ENCODE measurements around the gene FMNL3.

The FMNL3 gene

DNA sequence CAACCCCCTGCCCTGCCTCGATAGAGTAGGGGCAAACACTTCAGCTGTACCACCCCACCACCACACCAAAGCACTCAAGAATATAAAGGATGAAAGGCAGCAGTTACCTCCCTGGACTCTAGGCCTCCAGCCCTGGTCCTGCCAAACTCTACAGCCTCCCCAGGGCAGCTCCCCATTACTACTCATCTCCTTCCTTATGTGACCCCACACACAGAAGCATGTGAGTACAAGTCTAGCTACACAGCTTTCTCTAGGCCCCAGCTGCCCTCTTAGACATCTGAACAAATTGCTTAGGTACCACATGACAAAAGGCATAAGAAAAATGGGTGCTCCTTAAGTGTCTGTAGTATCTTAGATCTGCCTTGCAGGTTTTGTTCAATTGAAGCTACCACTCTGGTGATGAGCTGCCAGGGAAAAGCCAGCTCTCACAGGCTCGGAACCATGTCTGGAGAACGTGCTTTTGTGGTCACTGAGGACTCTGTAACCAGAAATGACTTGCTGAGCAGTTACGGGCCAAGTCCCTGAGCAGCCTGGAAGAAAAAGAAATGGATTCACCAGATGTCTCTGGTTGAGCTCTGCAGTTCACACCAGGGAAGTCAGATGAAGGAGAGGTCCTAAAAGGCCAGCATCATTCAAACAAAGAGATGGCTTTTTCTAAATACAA, 32.8 kb downstream of the FMNL3 start:
- peak; percentile 14 for DNase-seq (ENCODE audit: low spot score)

- DNase-seq (ENCODE audit: low spot score), result peak; percentile 92
Measured at GRCh38 chr12:49673446-49674317, 33.5 kb downstream of the FMNL3 start.

DNA sequence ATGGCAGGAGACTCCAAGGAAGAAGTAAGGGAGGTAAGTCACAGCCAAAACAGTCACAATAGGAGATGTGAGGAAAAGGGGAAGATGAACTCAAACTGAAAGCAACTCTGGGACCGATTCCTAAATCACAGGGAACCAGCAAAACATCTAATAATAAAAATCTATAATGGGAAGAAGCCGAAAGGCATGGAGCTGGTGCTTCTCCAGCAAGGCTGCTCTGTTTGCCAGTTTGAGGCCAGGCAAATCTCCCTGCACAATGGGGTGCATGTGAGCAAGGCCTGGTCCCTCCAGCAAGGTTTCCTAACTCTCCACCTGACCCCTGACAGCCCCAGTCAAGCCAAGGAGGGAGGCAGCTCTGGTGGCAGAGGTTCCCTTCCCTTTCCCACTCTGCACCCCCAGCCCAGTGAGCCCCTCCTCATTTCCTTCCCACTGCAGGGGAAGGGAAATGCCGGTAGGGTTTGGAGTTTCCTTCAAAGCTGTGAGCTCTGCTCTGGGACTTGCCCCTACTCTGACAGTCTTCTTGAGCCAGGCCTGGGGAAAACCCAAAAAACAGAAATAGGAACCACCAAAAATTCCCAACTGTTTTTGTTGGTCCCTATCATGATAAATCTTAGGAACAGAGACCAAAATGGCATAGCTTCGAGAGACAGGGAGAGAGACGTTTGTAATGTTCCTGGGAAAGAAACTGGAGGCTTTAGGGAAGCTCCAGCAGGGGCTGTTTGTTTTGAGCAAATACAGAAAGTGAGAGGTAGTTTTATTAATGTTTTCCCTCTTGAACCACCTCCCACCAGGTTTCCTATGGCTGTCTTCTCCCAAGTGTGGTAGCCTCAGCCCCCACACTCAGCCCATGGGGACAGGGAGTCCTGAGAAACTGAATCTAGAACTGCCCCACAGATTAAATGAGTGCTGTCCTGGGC, 34.6 kb downstream of the FMNL3 start:
- no peak for DNase-seq (ENCODE audit: low spot score)

DNA sequence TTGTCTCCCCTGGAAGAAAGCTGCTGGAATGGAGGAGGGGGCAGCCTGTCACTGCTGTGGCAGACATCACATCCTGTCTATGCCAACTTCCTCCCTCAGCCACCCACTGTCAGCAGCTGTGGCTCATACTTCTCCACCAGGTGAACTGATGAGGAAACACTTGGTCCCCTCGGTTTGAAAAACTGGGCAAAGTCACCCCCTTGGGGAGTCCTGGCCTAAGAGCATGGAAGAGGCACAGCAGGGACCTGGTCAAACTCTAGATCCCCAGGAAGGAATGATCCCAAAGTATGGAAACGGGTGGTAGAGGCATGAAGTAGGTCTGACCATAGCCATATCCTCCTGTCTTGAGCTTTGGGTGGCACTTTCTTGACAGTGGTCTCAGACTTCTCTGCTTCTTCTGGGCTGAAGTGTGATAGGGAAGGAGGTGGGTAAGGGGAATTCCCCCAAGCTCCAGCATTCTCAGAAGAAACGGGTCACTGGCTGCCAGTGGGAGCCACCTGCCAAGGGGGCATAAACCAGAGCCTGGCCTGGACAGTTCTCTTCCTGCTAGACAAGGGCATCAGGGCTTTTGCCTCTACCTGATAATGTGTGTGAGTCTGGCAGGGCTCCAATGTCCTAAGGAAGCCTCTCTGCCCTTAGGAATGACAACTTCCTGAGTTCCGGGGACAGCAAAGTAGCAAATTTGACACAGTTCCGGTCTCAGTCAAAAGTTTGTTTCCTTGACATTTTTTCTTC, 36.0 kb downstream of the FMNL3 start:
- DNase-seq (ENCODE audit: low spot score), result no peak

GRCh38 chr12:49669796-49670195, 37.4 kb downstream of the FMNL3 start:
- no peak for DNase-seq (ENCODE audit: low spot score)

GRCh38 chr12:49667325-49668090, 39.7 kb downstream of the FMNL3 start:
- no peak for DNase-seq (ENCODE audit: low spot score)

DNA sequence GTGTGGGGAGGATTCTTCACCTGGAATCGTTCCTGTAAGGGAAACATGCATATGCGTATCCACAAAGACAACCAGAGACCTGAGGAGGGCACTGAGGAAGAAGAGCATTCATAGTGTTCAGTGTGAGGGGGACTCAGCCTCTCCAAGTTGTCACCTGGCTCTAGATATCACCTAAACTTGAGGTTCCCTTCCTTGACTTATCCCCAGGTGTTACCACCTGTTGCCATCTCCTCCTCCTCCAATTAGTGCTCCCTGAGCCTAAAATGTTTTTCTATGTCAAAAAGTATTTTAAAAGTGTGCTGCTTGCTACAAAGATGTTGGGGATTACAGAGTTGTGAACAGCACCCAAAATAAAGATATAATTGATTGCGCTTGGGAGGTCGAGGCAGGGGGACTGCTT, 41.0 kb downstream of the FMNL3 start:
- no peak for DNase-seq (ENCODE audit: low spot score)

- DNase-seq (ENCODE audit: low spot score), result no peak
Measured at GRCh38 chr12:49665384-49665783, 41.8 kb downstream of the FMNL3 start.

- DNase-seq (ENCODE audit: low spot score), result no peak
Measured at GRCh38 chr12:49664591-49665239, 42.5 kb downstream of the FMNL3 start.

DNA sequence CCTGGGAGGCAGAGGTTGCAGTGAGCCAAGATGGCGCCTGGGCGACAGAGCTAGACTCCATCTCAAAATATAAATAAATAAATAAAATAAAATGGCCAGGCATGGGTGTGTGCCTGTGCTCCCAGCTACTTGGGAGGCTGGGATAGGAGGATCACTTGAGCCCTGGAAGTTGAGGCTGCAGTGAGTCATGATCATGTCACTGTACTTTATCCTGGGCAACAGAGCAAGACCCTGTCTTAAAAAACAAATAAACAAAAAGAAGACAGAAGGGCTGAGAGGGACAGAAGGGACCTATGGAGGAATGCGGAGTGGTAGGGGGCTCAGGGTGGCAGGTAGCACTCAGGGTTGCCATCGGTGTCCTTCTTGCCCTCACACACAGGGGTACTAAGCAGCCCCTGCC, 43.0 kb downstream of the FMNL3 start:
- no peak for DNase-seq (ENCODE audit: low spot score)

DNA sequence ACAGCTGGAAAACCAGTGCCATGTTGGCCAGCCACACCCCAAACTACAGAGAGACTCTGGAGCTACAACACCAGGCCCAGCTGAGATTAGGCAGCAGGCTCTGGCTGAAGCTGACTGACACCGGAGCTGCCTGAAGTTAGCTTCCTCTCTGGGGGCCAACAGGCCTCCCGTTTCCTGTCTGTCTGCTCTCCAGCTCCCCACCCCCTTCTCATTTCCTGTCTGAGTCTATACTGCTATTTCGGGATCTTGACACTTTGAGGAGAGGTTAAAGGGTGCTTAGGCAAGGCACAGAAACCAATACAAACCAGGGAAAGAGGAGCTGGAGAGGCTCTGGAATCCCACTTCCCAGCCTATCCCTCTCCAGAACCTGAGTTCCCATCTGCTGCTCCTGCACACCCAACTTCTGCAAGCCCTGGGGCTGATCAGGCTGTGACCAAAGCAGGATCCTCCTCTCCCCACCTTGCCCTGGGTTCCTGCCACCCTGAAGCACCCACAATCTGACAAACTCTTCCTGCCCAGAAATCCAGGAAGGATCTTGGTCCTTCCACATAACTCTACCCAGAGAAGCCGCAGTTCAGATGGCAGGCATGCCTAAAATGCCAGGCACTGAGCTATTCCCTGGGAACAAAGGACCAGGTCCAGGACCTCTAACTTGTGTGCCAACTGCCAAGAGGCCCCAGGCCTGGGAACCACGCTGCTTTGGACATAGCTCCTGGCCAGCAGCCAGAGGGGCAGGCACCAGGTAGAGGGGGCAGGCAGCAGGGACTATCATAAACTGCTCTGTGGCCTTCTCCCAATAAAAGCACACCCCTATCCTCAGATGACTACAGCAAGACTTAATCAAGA, 44.0 kb downstream of the FMNL3 start:
- no peak for DNase-seq (ENCODE audit: low spot score)

GRCh38 chr12:49661746-49662145, 45.5 kb downstream of the FMNL3 start:
- no peak for DNase-seq (ENCODE audit: low spot score)

- no peak for DNase-seq (ENCODE audit: low spot score)
Measured at GRCh38 chr12:49661191-49661590, 46.0 kb downstream of the FMNL3 start.

- DNase-seq (ENCODE audit: low spot score), result no peak
Measured at GRCh38 chr12:49659753-49660152, 47.5 kb downstream of the FMNL3 start.

DNA sequence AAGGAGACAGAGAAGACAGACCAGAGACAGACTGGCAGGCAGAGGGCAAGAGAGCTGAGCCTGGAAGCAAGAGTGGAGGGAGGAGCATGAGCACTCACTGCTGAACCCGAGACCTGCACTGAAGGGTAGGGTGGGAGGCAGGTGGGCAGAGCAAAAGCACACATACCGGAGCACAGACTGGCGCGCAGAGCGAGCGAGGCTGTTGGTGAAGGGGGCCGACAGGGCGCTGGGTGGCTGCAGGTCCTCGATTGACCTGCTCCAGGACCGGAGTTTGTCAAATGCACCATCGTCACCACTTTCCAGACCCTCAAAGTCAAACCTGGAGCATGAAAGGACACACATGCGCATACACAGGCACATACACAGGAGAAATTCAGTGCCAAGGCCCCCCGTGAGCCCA, 48.9 kb downstream of the FMNL3 start:
- DNase-seq (ENCODE audit: low spot score), result no peak

- no peak for DNase-seq (ENCODE audit: low spot score)
Measured at GRCh38 chr12:49655595-49656236, 51.5 kb downstream of the FMNL3 start.

- DNase-seq (ENCODE audit: low spot score), result no peak
Measured at GRCh38 chr12:49654715-49655114, 52.5 kb downstream of the FMNL3 start.

GRCh38 chr12:49652921-49653520, 54.2 kb downstream of the FMNL3 start:
- DNase-seq (ENCODE audit: low spot score), result no peak

Measured in SK-N-DZ (cell line).